Suprapubic skin (tissue), 4 donors: ENCODE data around the gene CD86. TPM values are rescaled to one million over a fixed set of nuclear protein-coding genes. Genes with fewer than 3 reads are reported as not detected.

Experiments
- DNase-seq, 2 donors: peaks; one replicate each; pipeline ENCODE4 v3.0.0-alpha.2; 2019; ENCODE audit warnings: low spot score in 2 of 2
- H3K27ac ChIP-seq: fragments of 200-600 bp; sonication (generic); one replicate; pipeline ENCODE4 v1.5.1; 2019
- H3K27me3 ChIP-seq: fragments of 200-600 bp; sonication (generic); one replicate; pipeline ENCODE4 v1.5.1; 2019
- H3K36me3 ChIP-seq: fragments of 200-600 bp; sonication (generic); one replicate; pipeline ENCODE4 v1.5.1; 2019
- H3K4me1 ChIP-seq: fragments of 200-600 bp; sonication (generic); one replicate; pipeline ENCODE4 v1.5.1; 2019
- H3K4me3 ChIP-seq: fragments of 200-600 bp; sonication (generic); one replicate; pipeline ENCODE4 v1.5.1; 2019; ENCODE audit warnings: mild to moderate bottlenecking
- H3K9me3 ChIP-seq: fragments of 200-600 bp; sonication (generic); one replicate; pipeline ENCODE4 v1.5.1; 2019
- EP300 ChIP-seq: sonication (generic); formaldehyde crosslinking; IDR thresholded peaks from one replicate; pipeline ENCODE4 v1.6.1; 2017; ENCODE audit warnings: antibody characterized with exemption
- POLR2A ChIP-seq, 2 donors: fragments of 450-650 bp; IDR thresholded peaks; one replicate each; pipeline ENCODE4 v1.6.1; 2017; ENCODE audit warnings: antibody characterized with exemption in 2 of 2, mild to moderate bottlenecking in 2 of 2, moderate library complexity in 2 of 2
- POLR2AphosphoS5 ChIP-seq, 3 donors: sonication (generic); formaldehyde crosslinking; IDR thresholded peaks; one replicate each; pipeline ENCODE4 v1.6.1; 2017; ENCODE audit warnings: antibody characterized with exemption in 3 of 3
- WGBS: methylation state at CpG from one replicate; pipeline ENCODE4 v1.1.5; 2018; 5-methylcytosine and 5-hydroxymethylcytosine counted together
- total RNA-seq, 4 donors: library from RNA; depleted of rRNA; stranded (reverse); fragments of >200 nt; gene quantifications; one replicate each; pipeline ENCODE4 v1.1.0, GENCODE V29; 2016
- TF ChIP-seq, protein P1 (sequence below), 2 donors: fragments of 200-600 bp in 1 of 2; fragments of 450-650 bp in 1 of 2; sonication (generic) in 1 of 2; IDR thresholded peaks; one replicate each; pipeline ENCODE4 v1.5.1; 2016 to 2019; ENCODE audit warnings: antibody characterized with exemption in 2 of 2, mild to moderate bottlenecking in 1 of 2, moderate library complexity in 1 of 2

The CD86 gene
- total RNA-seq, 4 donors from 2014 or later: 2.2 to 12.2 (median 3.3) TPM

DNA sequence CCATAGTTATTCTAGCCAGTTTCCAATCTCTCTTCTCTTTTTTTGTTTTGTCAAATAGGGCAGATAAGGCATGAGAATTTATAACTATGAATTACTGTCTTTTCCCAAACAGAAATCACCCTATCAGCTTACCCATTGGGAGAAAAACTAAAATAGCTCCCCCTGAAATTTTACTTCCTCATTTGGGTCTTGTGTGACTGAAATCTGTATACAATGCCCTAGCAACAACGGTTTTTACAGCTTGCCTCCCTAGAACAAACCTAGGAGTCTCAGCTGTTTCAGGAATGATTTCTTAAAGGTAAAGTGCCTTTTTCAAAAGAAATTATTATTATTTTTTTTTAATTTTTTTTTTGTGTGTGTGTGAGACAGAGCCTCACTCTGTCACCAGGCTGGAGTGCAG lies 56.8 kb downstream of the CD86 start:
- Histone ChIP-seq H3K27me3 (no peaks in the 10 kb centered on the region), H3K36me3 (no peaks in the 10 kb centered on the region), H3K9me3 (no peaks in the 10 kb centered on the region), H3K27ac (no peak overlapping the region), H3K4me1 (no peaks in the 10 kb centered on the region), H3K4me3 (no peak overlapping the region)
- DNase-seq: no peak
- TF ChIP-seq, protein P1, sequence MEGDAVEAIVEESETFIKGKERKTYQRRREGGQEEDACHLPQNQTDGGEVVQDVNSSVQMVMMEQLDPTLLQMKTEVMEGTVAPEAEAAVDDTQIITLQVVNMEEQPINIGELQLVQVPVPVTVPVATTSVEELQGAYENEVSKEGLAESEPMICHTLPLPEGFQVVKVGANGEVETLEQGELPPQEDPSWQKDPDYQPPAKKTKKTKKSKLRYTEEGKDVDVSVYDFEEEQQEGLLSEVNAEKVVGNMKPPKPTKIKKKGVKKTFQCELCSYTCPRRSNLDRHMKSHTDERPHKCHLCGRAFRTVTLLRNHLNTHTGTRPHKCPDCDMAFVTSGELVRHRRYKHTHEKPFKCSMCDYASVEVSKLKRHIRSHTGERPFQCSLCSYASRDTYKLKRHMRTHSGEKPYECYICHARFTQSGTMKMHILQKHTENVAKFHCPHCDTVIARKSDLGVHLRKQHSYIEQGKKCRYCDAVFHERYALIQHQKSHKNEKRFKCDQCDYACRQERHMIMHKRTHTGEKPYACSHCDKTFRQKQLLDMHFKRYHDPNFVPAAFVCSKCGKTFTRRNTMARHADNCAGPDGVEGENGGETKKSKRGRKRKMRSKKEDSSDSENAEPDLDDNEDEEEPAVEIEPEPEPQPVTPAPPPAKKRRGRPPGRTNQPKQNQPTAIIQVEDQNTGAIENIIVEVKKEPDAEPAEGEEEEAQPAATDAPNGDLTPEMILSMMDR (IDR thresholded peaks at IDR 0.05): no peak
- no peak for TF ChIP-seq POLR2AphosphoS5 (IDR thresholded peaks at IDR 0.05)
- no peak for TF ChIP-seq EP300
- TF ChIP-seq POLR2A (IDR thresholded peaks at IDR 0.05): no peak
- WGBS: 42% methylated on average over 1 of the region's 1 CpG

DNA sequence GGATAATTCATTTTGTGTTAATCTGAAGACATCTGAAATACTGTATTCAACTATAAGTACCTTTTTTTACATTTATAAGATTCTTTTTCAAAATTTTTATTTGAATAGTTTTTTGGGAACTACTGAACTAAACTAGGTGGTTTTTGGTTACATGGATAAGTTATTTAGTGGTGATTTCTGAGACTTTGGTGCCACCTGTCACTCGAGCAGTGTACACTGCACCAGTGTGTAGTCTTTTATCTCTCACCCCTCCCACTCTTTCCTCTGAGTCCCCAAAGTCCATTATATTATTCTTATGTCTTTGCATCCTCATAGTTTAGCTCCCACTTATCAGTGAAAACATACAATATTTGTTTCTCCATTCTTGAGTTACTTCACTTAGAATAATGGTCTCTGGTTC lies 57.6 kb downstream of the CD86 start:
- no peak overlapping the region for H3K27ac ChIP-seq
- H3K9me3 ChIP-seq: no peaks in the 10 kb centered on the region
- H3K27me3 ChIP-seq: no peaks in the 10 kb centered on the region
- TF ChIP-seq, protein P1 (IDR thresholded peaks at IDR 0.05): no peak
- TF ChIP-seq EP300 (no peak), POLR2A (IDR thresholded peaks at IDR 0.05) (no peak), POLR2AphosphoS5 (IDR thresholded peaks at IDR 0.05) (no peak)
- no peaks in the 10 kb centered on the region for H3K4me1 ChIP-seq
- DNase-seq: no peak
- H3K4me3 ChIP-seq: no peak overlapping the region
- WGBS: 60% methylated on average over 1 of the region's 1 CpG
- H3K36me3 ChIP-seq: no peaks in the 10 kb centered on the region

GRCh38 chr3:122123850-122124249 lies 68.7 kb downstream of the CD86 start:
- no peaks in the 10 kb centered on the region for H3K4me1 ChIP-seq
- H3K4me3 ChIP-seq: no peak overlapping the region
- WGBS: 91% methylated on average over 1 of the region's 1 CpG
- H3K36me3 ChIP-seq: no peaks in the 10 kb centered on the region
- TF ChIP-seq EP300 (no peak), POLR2A (IDR thresholded peaks at IDR 0.05) (no peak), POLR2AphosphoS5 (IDR thresholded peaks at IDR 0.05) (no peak)
- TF ChIP-seq, protein P1 (IDR thresholded peaks at IDR 0.05): no peak
- peaks cover 7% of the 10 kb centered on the region for H3K9me3 ChIP-seq
- DNase-seq: no peak
- no peaks in the 10 kb centered on the region for H3K27me3 ChIP-seq
- H3K27ac ChIP-seq: no peak overlapping the region

GRCh38 chr3:122132949-122133540 lies 77.9 kb downstream of the CD86 start:
- no peaks in the 10 kb centered on the region for H3K9me3 ChIP-seq
- no peaks in the 10 kb centered on the region for H3K36me3 ChIP-seq
- H3K27me3 ChIP-seq: no peaks in the 10 kb centered on the region
- no peak for DNase-seq
- no peak overlapping the region for H3K27ac ChIP-seq
- no peaks in the 10 kb centered on the region for H3K4me1 ChIP-seq
- WGBS: 51% methylated on average over 7 of the region's 7 CpGs
- no peak overlapping the region for H3K4me3 ChIP-seq
- TF ChIP-seq, protein P1 (IDR thresholded peaks at IDR 0.05): no peak
- TF ChIP-seq POLR2A (IDR thresholded peaks at IDR 0.05) (no peak), EP300 (no peak), POLR2AphosphoS5 (IDR thresholded peaks at IDR 0.05) (no peak)

GRCh38 chr3:122146466-122146865 lies 91.3 kb downstream of the CD86 start:
- Histone ChIP-seq H3K27me3 (no peaks in the 10 kb centered on the region), H3K4me1 (no peaks in the 10 kb centered on the region), H3K4me3 (no peak overlapping the region), H3K36me3 (no peaks in the 10 kb centered on the region), H3K9me3 (no peaks in the 10 kb centered on the region), H3K27ac (no peak overlapping the region)
- TF ChIP-seq POLR2AphosphoS5 (IDR thresholded peaks at IDR 0.05) (no peak), POLR2A (IDR thresholded peaks at IDR 0.05) (no peak), EP300 (no peak)
- TF ChIP-seq, protein P1 (IDR thresholded peaks at IDR 0.05): no peak
- DNase-seq: no peak
- 48% methylated on average over 3 of the region's 3 CpGs for WGBS
